H1 (cell line): ENCODE data around the gene PPP3CB. TPM values are rescaled to one million over a fixed set of nuclear protein-coding genes. Genes with fewer than 3 reads are reported as not detected.

Experiments
- CTCF ChIA-PET: fragments of 300-600 bp; sonication (Branson Sonifier 250); formaldehyde crosslinking; loops from one replicate; lab custom pipeline; 2021; ENCODE audit not compliant: partially characterized antibody; lab: Charles Lee
- POLR2A ChIA-PET: fragments of 300-600 bp; sonication (Branson Sonifier 250); formaldehyde crosslinking; loops from one replicate; lab custom pipeline; 2021; ENCODE audit warnings: inconsistent platforms; ENCODE audit not compliant: partially characterized antibody; lab: Charles Lee
- DNase-seq, 2 experiments: peaks; one replicate each; pipeline versions ENCODE4 v3.0.0 to v3.0.0-alpha.2; 2010 to 2022; ENCODE audit warnings: low spot score in 2 of 2, low read depth in 1 of 2, mixed read lengths in 1 of 2
- FAIRE-seq: peaks from 2 replicates; lab custom pipeline; 2011; peaks lifted over from hg19 to GRCh38; lab: Jason Lieb, UNC
- H2AFZ ChIP-seq: 2 replicates; pipeline ENCODE4 v1.8.1; 2012; ENCODE audit warnings: low read length, inconsistent platforms
- H2AK5ac ChIP-seq: 2 replicates; pipeline ENCODE4 v1.6.1; 2013; ENCODE audit warnings: low read depth, low read length
- H2BK120ac ChIP-seq: replicated peaks from 2 replicates; pipeline ENCODE3; 2013; ENCODE audit warnings: low read depth, low read length, inconsistent platforms
- H2BK12ac ChIP-seq: 2 replicates; pipeline ENCODE4 v1.6.1; 2013; ENCODE audit warnings: low read depth, low read length
- H2BK15ac ChIP-seq: 2 replicates; pipeline ENCODE4 v1.6.1; 2013; ENCODE audit warnings: low read length
- H2BK20ac ChIP-seq: 2 replicates; pipeline ENCODE4 v1.6.1; 2013; ENCODE audit warnings: low read length
- H2BK5ac ChIP-seq: 2 replicates; pipeline ENCODE4 v1.6.1; 2013; ENCODE audit warnings: low read depth, low read length
- H3K14ac ChIP-seq: 2 replicates; pipeline ENCODE4 v1.6.1; 2013; ENCODE audit warnings: inconsistent platforms; ENCODE audit not compliant: insufficient read length
- H3K18ac ChIP-seq: 2 replicates; pipeline ENCODE4 v1.6.1; 2013; ENCODE audit warnings: low read length; ENCODE audit errors: extremely low read depth
- H3K23ac ChIP-seq: 2 replicates; pipeline ENCODE4 v1.6.1; 2013; ENCODE audit warnings: inconsistent platforms; ENCODE audit not compliant: insufficient read length
- H3K23me2 ChIP-seq: 2 replicates; pipeline ENCODE4 v1.6.1; 2013; ENCODE audit warnings: low read depth, low read length
- H3K27ac ChIP-seq: 2 replicates; pipeline ENCODE4 v1.6.1; 2011; ENCODE audit warnings: low read depth, low read length, inconsistent platforms
- H3K27me3 ChIP-seq, 4 experiments: replicated peaks in 1 of 4; 1 replicate in 1 of 4; 2 replicates in 3 of 4; pipeline versions ENCODE4 v1.6.1 to v1.8.1; 2011 to 2013; ENCODE audit warnings: low read length in 3 of 4, mild to moderate bottlenecking in 3 of 4, inconsistent platforms in 2 of 4, mixed read lengths in 2 of 4, moderate library complexity in 1 of 4; ENCODE audit not compliant: control insufficient read depth in 3 of 4, insufficient read depth in 3 of 4; ENCODE audit errors: extremely low read depth in 1 of 4
- H3K36me3 ChIP-seq, 4 experiments: 2 replicates each; pipeline versions ENCODE4 v1.6.1 to v1.8.1; 2011 to 2013; ENCODE audit warnings: mild to moderate bottlenecking in 4 of 4, low read length in 3 of 4, moderate library complexity in 2 of 4, control low read depth in 1 of 4, inconsistent platforms in 1 of 4; ENCODE audit not compliant: insufficient read depth in 4 of 4, control insufficient read depth in 2 of 4
- H3K4ac ChIP-seq: replicated peaks from 2 replicates; pipeline ENCODE3; 2013; ENCODE audit warnings: low read length, low read depth, mixed read lengths, inconsistent platforms; ENCODE audit not compliant: insufficient read length
- H3K4me1 ChIP-seq, 4 experiments: replicated peaks in 1 of 4; 1 replicate in 1 of 4; 2 replicates in 3 of 4; pipeline versions ENCODE4 v1.6.1 to v1.8.1; 2011 to 2013; ENCODE audit warnings: low read length in 3 of 4, inconsistent platforms in 2 of 4, mixed read lengths in 1 of 4; ENCODE audit not compliant: insufficient read depth in 4 of 4, control insufficient read depth in 3 of 4
- H3K4me2 ChIP-seq, 2 experiments: 2 replicates each; pipeline versions ENCODE4 v1.6.1 to v1.8.1; 2011 to 2013; ENCODE audit warnings: low read depth in 2 of 2, low read length in 2 of 2, control low read depth in 1 of 2, inconsistent platforms in 1 of 2, mild to moderate bottlenecking in 1 of 2; ENCODE audit not compliant: insufficient read depth in 1 of 2
- H3K4me3 ChIP-seq, 4 experiments: fragments of 200-600, 300-600 bp in 1 of 4; sonication (generic), shearing (Covaris generic), sonication (Bioruptor Twin) in 1 of 4; 2 replicates each; pipeline versions ENCODE4 v1.5.1 to v1.8.1; 2011 to 2016; ENCODE audit warnings: low read length in 4 of 4, low read depth in 3 of 4, control low read depth in 2 of 4, inconsistent platforms in 2 of 4, mild to moderate bottlenecking in 2 of 4, mixed read lengths in 1 of 4, moderate library complexity in 1 of 4; ENCODE audit not compliant: insufficient read depth in 2 of 4; ENCODE audit errors: extremely low read depth in 1 of 4
- H3K56ac ChIP-seq: replicated peaks from 2 replicates; pipeline ENCODE3; 2013; ENCODE audit warnings: low read depth, mild to moderate bottlenecking, mixed read lengths, low read length, inconsistent platforms; ENCODE audit not compliant: insufficient read length
- H3K79me1 ChIP-seq: 2 replicates; pipeline ENCODE4 v1.6.1; 2013; ENCODE audit warnings: low read depth, low read length, control low read depth
- H3K79me2 ChIP-seq, 2 experiments: 2 replicates each; pipeline versions ENCODE4 v1.6.1 to v1.8.1; 2012 to 2013; ENCODE audit warnings: low read length in 2 of 2, mild to moderate bottlenecking in 2 of 2, inconsistent platforms in 1 of 2; ENCODE audit not compliant: insufficient read depth in 2 of 2, control insufficient read depth in 1 of 2
- H3K9ac ChIP-seq, 4 experiments: replicated peaks in 1 of 4; 1 replicate in 1 of 4; 2 replicates in 3 of 4; pipeline versions ENCODE4 v1.6.1 to v1.8.1; 2011 to 2013; ENCODE audit warnings: low read depth in 3 of 4, low read length in 3 of 4, control low read depth in 2 of 4, mild to moderate bottlenecking in 2 of 4, moderate library complexity in 2 of 4, inconsistent platforms in 1 of 4; ENCODE audit errors: extremely low read depth in 1 of 4
- H3K9me3 ChIP-seq, 2 experiments: 2 replicates each; pipeline versions ENCODE4 v1.6.1 to v1.8.1; 2012 to 2013; ENCODE audit warnings: mild to moderate bottlenecking in 2 of 2, moderate library complexity in 2 of 2, control low read depth in 1 of 2, inconsistent platforms in 1 of 2, low read depth in 1 of 2, low read length in 1 of 2, mixed read lengths in 1 of 2; ENCODE audit not compliant: insufficient read depth in 2 of 2
- H4K20me1 ChIP-seq, 2 experiments: replicated peaks in 1 of 2; 2 replicates each; pipeline versions ENCODE3 to v1.8.1; 2011 to 2013; ENCODE audit warnings: inconsistent platforms in 2 of 2, low read length in 2 of 2, mild to moderate bottlenecking in 1 of 2; ENCODE audit not compliant: insufficient read depth in 2 of 2, control insufficient read depth in 1 of 2
- H4K5ac ChIP-seq: 2 replicates; pipeline ENCODE4 v1.6.1; 2013; ENCODE audit warnings: low read length, low read depth, mixed read lengths, inconsistent platforms; ENCODE audit not compliant: insufficient read length
- H4K8ac ChIP-seq: 2 replicates; pipeline ENCODE4 v1.8.0; 2013; ENCODE audit warnings: mild to moderate bottlenecking, moderate library complexity, low read length, inconsistent platforms; ENCODE audit not compliant: insufficient read depth; ENCODE audit errors: extremely low read depth
- H4K91ac ChIP-seq: replicated peaks from 2 replicates; pipeline ENCODE3; 2013; ENCODE audit warnings: low read length, mixed read lengths, inconsistent platforms; ENCODE audit not compliant: insufficient read length
- EP300 ChIP-seq, 2 experiments: IDR thresholded peaks; 1 replicate in 1 of 2; 2 replicates in 1 of 2; pipeline ENCODE4 v1.6.1; 2011 to 2012; ENCODE audit warnings: low read depth in 2 of 2, low read length in 2 of 2, mild to moderate bottlenecking in 2 of 2, borderline replicate concordance in 1 of 2, inconsistent platforms in 1 of 2, moderate library complexity in 1 of 2
- EZH2 ChIP-seq: fragments of 200-600 bp; sonication (generic); IDR thresholded peaks from 2 replicates; pipeline ENCODE4 v1.7.1; 2012; ENCODE audit warnings: low read depth, mild to moderate bottlenecking, moderate library complexity, low read length, inconsistent platforms; ENCODE audit not compliant: severe bottlenecking
- FOSL1 ChIP-seq: IDR thresholded peaks from 2 replicates; pipeline ENCODE4 v1.6.1; 2011; ENCODE audit warnings: mild to moderate bottlenecking, low read depth, low read length, moderate library complexity; ENCODE audit not compliant: insufficient read depth
- RBBP5 ChIP-seq: IDR thresholded peaks from 2 replicates; pipeline ENCODE4 v1.7.1; 2012; ENCODE audit warnings: low read depth, mild to moderate bottlenecking, inconsistent platforms, low read length, moderate library complexity, borderline replicate concordance
- SIX5 ChIP-seq: IDR thresholded peaks from 2 replicates; pipeline ENCODE4 v1.6.1; 2011; ENCODE audit warnings: mild to moderate bottlenecking, low read depth, low read length
- SUZ12 ChIP-seq: fragments of 200-600 bp; sonication (generic); IDR thresholded peaks from 2 replicates; pipeline ENCODE4 v1.6.1; 2012; ENCODE audit warnings: mild to moderate bottlenecking, inconsistent platforms, low read length, moderate library complexity, mixed read lengths
- YY1 ChIP-seq: IDR thresholded peaks from 2 replicates; pipeline ENCODE4 v1.6.1; 2011; ENCODE audit warnings: low read depth, mild to moderate bottlenecking, low read length
- ZNF274 ChIP-seq: IDR thresholded peaks from 2 replicates; pipeline ENCODE4 v1.7.0; 2012; ENCODE audit warnings: low read length, borderline replicate concordance; ENCODE audit errors: extremely low read depth
- WGBS, 2 experiments: shearing (Covaris generic) in 1 of 2; methylation state at CpG; one replicate each; pipeline versions ENCODE4 v1.1.6 to v1.1.7; 2013 to 2015; ENCODE audit warnings: low lambda C conversion rate in 2 of 2, mixed read lengths in 2 of 2, inconsistent platforms in 1 of 2, low coverage in 1 of 2, missing lambda C conversion rate in 1 of 2; ENCODE audit not compliant: insufficient replicate concordance in 2 of 2, insufficient coverage in 1 of 2, insufficient read length in 1 of 2; ENCODE audit errors: extremely low coverage in 1 of 2, missing lambda C conversion rate in 1 of 2; 5-methylcytosine and 5-hydroxymethylcytosine counted together
- polyA plus RNA-seq, 7 experiments: library from polyadenylated mRNA; depleted of rRNA in 3 of 7; stranded (reverse) in 5 of 7; unstranded in 2 of 7; fragments of >200 nt in 5 of 7; fragments of 200-250 nt in 2 of 7; gene quantifications; 1 replicate in 5 of 7; 2 replicates in 1 of 7; 4 replicates in 1 of 7; pipeline versions ENCODE4 v1.2.1 to v1.2.3, GENCODE V29; 2011 to 2013; ENCODE audit warnings: missing spikeins in 2 of 7, mixed read lengths in 2 of 7
- total RNA-seq: library from RNA; stranded (reverse); fragmentation: NEBNext Ultra II Directional; extraction: Animal tissue kit (Norgen Biotek cat#: 25700); gene quantifications from 2 replicates; pipeline ENCODE4 v1.2.1, GENCODE V29; 2021

PPP3CB gene
- total and polyA plus RNA-seq, 2 of the 8 experiments (the other 6 are each of a cell fraction or from before 2014, with no cell fraction given), result 10.5 to 36.3 TPM

DNA sequence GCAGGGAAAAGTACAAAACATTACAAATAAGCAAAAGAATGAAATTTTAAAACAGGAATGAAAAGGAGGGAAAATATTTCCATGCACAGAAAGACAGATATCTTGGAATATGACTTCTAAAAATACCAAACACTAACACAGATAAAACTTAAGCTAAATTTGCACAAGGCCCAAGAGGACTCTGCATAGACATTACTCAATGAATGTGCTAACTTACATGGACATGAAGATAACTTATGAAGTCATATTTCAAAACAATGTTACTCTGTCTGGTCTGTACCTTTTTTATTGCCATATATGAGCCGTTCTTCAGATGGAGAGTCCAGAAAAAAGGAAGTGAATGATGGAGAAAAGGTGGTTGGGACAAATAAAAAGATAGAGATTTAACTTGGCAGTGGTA lies 47.4 kb downstream of the PPP3CB start:
- 93% methylated on average over 1 of the region's 1 CpG; no CpG with 5 or more reads in 1 of the 2 experiments for WGBS, 2 experiments
- Histone ChIP-seq H3K79me2 (no peaks in the 10 kb centered on the region), H4K8ac (no peak overlapping the region), H4K91ac (no peak overlapping the region), H3K36me3 (peaks cover 0 to 21% (median 0%) of the 10 kb centered on the region in 4 experiments; a peak in 2 of 8 replicates), H3K79me1 (no peaks in the 10 kb centered on the region), H3K18ac (no peak overlapping the region), H2BK20ac (no peak overlapping the region), H2AK5ac (no peak overlapping the region), H2AFZ (no peak overlapping the region), H3K4me2 (no peak overlapping the region), H2BK5ac (no peak overlapping the region), H3K9ac (no peak overlapping the region), H3K4me3 (no peak overlapping the region), H4K20me1 (peaks cover 0 to 3% of the 10 kb centered on the region in 2 experiments), H2BK120ac (no peak overlapping the region), H4K5ac (no peak overlapping the region), H3K4ac (no peak overlapping the region), H2BK12ac (no peak overlapping the region), H3K56ac (no peak overlapping the region), H3K23ac (no peak overlapping the region), H3K23me2 (no peaks in the 10 kb centered on the region), H3K14ac (no peak overlapping the region), H3K27ac (no peak overlapping the region), H3K27me3 (no peaks in the 10 kb centered on the region), H3K9me3 (no peaks in the 10 kb centered on the region), H3K4me1 (no peaks in the 10 kb centered on the region), H2BK15ac (no peak overlapping the region)
- no peak for DNase-seq
- POLR2A ChIA-PET, result no interaction called here
- TF ChIP-seq EZH2 (no peak), RBBP5 (no peak), YY1 (no peak), SIX5 (no peak), ZNF274 (no peak), SUZ12 (no peak), EP300 (IDR thresholded peaks at IDR 0.05; ENCODE audit: borderline replicate concordance in 1 of 2, low read depth in 2 of 2, low read length in 2 of 2) (no peak), FOSL1 (no peak)
- CTCF ChIA-PET, result no interaction called here
- no peak for FAIRE-seq
